GM19043 (cell line): Measurements from ENCODE around the gene SLC1A5.

ENCODE experiments used
- ATAC-seq: cut with Tn5 transposase; IDR thresholded peaks from one replicate; pipeline ENCODE4 v1.9.1; 2021; ENCODE audit warnings: low read depth; ENCODE audit not compliant: unreplicated experiment

Gene SLC1A5

DNA sequence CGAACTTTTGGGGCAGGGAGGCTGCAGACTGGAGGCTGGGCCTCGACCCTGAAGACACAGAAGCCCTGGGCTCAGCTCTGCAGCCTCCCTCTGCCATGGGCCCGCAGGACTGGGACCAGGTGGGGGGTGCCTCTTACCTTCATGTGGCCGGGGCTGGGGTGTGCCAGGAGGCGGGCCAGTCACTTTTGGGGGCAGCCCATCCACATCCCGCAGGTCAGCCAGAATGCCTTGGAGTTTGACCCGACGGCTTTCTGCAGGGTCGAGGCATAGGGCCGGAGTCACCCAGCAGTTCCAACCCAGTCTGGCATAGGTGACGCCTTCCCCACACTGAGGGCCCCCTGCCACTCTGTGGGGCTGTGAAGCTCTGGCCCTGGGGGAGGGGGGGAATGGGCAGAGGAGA is 60.6 kb downstream of the SLC1A5 start:
- no peak for ATAC-seq

DNA sequence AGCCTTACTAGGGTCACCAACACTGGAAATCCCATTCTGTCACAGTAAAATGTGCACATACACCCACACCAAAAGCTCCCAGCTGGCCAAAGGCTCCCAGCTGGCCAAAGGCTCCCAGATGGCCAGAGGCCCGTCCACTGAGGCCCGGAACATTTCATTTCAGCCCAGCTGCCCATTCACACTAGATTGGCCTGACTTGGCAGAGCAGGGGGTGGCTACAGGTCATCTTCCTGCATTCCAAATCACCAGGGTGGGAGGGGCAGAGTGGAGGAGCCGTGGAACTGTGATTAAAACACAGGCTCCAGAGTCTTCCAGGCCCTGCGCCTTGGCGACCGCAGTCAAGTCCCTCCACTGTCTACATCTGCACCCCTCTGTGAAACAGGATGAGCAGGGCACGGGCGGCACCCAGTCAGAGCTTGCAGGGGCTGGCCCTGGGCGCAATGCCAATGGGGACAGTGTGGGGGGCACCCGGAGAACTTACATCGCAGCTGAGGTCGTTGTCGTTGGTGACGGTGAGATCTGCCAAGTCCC is 61.4 kb downstream of the SLC1A5 start:
- no peak for ATAC-seq

DNA sequence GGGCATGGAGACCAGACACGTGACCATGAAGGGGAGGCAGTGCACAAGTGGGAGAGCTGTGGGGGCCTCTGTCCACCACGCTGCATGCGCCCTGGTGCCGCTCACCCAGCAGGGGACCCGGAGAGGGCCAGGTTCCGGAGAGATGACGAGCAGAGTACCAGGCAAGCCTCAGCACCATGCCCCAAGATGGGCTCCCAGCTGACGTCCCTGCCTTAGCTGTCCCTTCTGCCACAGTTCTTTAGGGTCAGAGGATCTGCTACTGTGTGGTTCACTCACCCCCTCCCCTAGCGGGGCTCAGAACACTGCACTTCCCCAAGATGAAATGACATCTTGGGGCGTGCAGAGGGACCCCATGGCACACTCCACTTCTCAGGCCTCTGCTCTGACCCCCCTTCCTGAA is 61.8 kb downstream of the SLC1A5 start:
- no peak for ATAC-seq

DNA sequence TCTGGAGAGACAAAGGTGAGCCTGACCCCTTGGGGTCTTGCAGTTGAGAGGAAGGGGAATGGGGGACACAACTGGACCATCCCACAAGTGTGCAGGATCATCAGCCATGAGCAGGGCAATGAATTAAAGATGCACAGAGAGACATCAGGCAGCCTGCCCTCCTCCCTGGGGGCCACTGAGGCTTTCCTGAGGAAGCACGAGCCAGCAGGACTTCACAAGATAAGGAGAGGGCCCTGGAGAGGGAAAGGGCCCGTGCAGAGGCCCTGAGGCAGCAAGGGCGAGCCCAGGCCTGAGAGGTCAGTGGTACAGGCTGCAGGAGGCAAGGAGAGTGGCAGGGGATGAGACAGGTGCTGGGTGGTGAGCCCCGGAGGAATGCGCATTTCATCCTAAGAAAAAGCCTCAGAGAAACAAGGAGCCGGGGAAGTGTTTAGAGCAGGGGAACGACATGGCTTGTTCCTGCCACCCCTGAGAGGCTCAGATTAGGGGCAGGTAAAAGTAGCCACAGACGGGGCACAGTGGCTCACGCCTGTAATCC is 62.5 kb downstream of the SLC1A5 start:
- ATAC-seq: no peak

DNA sequence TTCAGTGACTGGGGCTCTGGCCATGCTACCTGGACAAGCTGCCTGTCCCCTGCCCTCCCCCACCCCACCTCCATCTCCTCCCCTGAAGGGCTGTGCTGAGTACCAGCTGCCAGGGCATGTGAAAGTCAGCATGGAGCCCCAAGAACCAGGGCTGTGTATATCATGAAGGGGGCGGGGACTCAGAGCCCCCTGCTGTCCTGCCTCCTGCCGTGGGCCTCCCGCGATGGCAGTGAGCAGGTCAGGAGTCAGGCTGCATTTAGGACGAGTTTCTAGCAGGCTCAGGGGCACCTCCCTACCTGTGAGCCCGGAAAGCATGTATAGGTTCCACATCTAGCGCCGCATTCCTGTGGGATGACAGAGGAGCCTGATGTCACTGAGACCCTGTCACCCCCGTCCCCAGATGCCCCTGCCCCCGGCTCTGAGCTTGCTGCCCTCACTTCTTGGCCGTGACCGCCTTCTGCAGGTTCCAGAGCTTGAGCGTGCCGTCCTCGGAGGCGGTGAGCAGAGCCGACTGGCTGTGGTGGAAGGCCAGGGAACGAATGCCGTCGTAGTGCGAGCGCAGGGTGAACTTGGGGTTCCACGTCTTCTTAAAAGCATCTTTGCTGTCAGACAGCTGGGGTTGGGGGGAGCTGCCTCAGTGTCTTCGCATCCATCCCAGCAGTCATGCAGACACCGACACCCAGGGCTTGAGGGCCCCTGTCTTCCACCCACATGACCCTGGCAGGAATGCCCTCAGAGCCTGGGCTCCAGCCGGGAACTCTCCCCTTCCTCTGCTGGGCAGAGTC is 63.2 kb downstream of the SLC1A5 start:
- no peak for ATAC-seq
